ENCODE data around the gene MT1X. TPM values are rescaled to one million over a fixed set of nuclear protein-coding genes. Genes with fewer than 3 reads are reported as not detected.

Gene MT1X
- total and polyA plus RNA-seq, 2 of the 13 experiments (the other 11 are each of a cell fraction or from before 2014, with no cell fraction given): 19.7 to 288 TPM

DNA sequence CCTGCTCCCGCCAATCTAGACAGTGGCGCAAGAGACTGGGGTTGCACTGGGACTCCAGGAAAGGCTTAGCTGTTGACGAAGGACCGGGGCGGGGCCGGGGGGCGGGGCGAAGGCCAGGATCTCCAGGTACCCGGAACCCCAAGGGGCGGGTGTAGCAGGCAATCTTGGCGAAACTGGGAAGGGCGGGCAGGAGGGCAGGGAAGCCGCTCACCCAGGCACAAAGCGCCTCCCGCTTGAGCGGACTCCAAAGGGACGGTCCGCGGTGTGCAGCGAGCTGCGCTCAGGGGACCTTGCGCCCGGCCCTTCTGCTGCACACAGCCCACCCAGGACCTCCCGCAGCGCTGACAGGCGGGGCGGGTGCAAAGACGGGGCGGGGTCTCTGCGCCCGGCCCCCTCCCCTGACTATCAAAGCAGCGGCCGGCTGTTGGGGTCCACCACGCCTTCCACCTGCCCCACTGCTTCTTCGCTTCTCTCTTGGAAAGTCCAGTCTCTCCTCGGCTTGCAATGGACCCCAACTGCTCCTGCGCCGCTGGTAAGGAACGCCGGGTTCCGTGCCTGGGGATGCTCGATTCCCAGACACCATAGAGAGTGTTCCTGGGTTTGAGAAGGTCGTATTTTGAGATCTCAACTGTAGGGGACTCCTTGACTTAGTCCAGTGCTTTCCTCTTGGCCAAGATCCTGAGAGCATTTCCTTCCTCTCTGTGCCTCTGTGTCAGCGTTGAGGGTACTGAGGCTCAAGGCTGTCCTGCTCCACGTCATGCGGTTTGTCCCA lies 24.5 kb upstream of the MT1X start, which contains the start of gene MT1F (continued):
- TF ChIP-seq SRF (IDR thresholded peaks at IDR 0.05; ENCODE audit: low read depth, low read length) (no peak), KLF6 (CRISPR knock-in tag; IDR thresholded peaks at IDR 0.05) (no peak), ZNF33A (CRISPR knock-in tag; IDR thresholded peaks at IDR 0.05; ENCODE audit: borderline replicate concordance) (no peak), ZNF792 (CRISPR knock-in tag; IDR thresholded peaks at IDR 0.05) (no peak; the same call in 1 of the 2 replicates), ZMYM4 (CRISPR knock-in tag; IDR thresholded peaks at IDR 0.05) (no peak), YEATS2 (CRISPR knock-in tag; IDR thresholded peaks at IDR 0.05; ENCODE audit: borderline replicate concordance) (no peak), PCBP2 (optimal IDR thresholded peaks at IDR 0.05; ENCODE audit: low read depth, low read length, poor library complexity, severe bottlenecking) (no peak), ZNF775 (CRISPR knock-in tag; IDR thresholded peaks at IDR 0.05; ENCODE audit: borderline replicate concordance) (no peak), ZNF557 (CRISPR knock-in tag; IDR thresholded peaks at IDR 0.05) (no peak), ZFP41 (CRISPR knock-in tag; IDR thresholded peaks at IDR 0.05; ENCODE audit: borderline replicate concordance) (no peak), KLF16 (CRISPR knock-in tag; IDR thresholded peaks at IDR 0.05) (no peak), POLR2AphosphoS5 (IDR thresholded peaks at IDR 0.05; ENCODE audit: low read depth, low read length) (0 out of 2 replicates have a peak, but pooled peaks have one; percentile 25), ZNF550 (CRISPR knock-in tag; IDR thresholded peaks at IDR 0.05; ENCODE audit: borderline replicate concordance) (no peak), SSRP1 (CRISPR knock-in tag; IDR thresholded peaks at IDR 0.05) (no peak), POLR2A (IDR thresholded peaks at IDR 0.05; ENCODE audit: insufficient read depth in 1 of 2, low read depth in 2 of 2, low read length in 2 of 2) (peak; percentile 38 to 75), CCAR2 (optimal IDR thresholded peaks at IDR 0.05; ENCODE audit: low read depth, low read length) (no peak)
- TF ChIP-seq, protein P1, sequence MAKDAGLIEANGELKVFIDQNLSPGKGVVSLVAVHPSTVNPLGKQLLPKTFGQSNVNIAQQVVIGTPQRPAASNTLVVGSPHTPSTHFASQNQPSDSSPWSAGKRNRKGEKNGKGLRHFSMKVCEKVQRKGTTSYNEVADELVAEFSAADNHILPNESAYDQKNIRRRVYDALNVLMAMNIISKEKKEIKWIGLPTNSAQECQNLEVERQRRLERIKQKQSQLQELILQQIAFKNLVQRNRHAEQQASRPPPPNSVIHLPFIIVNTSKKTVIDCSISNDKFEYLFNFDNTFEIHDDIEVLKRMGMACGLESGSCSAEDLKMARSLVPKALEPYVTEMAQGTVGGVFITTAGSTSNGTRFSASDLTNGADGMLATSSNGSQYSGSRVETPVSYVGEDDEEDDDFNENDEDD (CRISPR knock-in tag; IDR thresholded peaks at IDR 0.05; ENCODE audit: borderline replicate concordance): 0 out of 2 replicates have a peak, but pooled peaks have one; percentile 89

All from HepG2 (cell line).